HG03066 (cell line): Measurements from ENCODE around the gene LRRTM4.

Experiments used
- ATAC-seq: cut with Tn5 transposase; IDR thresholded peaks from one replicate; pipeline ENCODE4 v1.9.1; 2021; ENCODE audit warnings: low read depth; ENCODE audit not compliant: unreplicated experiment

The LRRTM4 gene

DNA sequence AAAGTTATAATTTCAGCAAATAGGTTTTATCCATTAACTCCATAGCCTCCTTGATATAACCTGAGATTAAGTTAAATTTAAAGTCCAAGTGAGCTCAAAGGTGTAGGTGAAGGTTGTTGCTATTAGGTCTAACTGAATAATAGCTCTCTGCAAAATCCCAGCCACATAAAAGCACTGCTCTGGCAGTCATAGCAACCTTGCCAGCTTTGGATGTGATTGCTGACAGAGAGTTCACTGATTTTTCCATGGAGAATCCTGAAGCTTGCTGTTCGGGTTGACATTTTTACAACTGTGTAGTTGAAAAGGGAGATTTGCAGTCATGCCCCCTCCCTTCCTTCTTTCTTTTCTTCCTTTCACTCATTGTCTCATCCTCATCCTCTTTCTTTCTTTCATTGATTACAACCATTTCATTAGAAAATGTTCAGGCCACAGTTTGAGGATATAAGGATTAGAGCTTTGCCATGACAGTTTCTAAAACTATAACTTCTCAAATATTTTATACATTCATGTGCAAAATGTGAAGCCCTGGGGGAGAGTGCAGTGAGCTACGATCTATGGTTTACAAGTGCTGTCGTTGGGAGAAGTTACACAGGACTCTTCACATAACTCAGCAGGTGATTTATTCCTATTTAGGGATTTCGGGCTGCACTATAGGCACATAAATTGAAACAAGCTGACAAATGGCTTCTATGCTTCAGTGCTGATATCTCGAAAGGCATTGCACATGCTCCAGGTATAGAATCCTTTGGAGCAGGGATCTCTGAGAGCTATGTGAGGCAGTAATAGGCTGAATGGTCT is 193.8 kb downstream of the LRRTM4 start:
- no peak for ATAC-seq

DNA sequence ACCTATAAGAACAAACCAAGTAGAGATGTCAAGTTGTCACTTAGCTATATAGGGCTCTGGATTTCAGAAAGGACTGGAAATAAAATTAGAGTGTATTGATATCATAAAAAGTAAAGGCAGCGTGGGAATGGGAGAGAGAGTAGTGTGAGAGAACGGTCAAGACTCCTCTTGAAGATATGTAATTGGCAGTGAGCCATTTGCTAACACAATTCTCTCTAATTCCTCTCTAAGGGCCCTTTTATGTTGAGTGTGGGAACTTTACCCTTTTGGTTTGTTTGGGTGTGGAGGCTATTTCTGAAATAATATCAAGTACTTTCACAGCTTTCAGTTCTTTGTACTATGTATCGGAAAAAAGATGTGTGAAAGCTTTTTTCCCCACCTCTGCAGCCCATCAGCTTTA is 196.8 kb downstream of the LRRTM4 start:
- no peak for ATAC-seq

DNA sequence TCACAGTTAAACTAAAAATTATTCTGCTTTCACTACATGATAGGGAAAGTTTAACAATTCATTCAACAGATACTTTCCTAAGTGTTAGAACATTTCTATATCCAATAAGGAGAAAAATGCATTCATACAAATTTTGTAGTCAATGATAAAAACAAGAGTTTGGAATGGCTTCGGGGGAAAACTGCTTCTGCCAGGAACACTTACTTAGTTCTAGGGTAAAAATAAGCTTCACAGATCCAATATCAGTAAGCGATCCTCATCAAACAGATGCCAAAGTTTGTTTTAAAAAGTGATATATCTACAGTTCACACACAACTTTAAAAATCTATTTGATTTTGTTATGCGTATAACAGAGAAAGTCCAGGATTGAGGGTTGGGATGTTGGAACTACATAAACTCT is 199.7 kb downstream of the LRRTM4 start:
- ATAC-seq, result no peak

DNA sequence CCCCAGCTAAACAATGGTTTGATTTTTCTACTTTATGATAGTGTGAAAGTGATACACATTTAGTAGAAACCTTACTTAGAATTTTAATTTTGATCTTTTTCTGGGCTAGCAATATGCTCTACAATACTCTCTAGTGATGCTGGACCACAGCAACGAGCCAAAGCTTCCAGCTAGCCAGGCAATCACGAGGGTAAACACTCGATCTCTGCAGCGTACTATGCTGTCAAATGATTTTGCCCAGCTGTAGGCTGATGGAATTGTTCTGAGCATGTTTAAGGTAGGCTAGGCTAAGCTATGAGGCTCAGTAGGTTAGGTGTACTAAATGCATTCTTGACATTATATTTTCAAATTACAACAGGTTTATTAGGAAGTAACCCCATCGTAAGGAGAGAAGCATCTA is 207.5 kb downstream of the LRRTM4 start:
- ATAC-seq, result no peak

DNA sequence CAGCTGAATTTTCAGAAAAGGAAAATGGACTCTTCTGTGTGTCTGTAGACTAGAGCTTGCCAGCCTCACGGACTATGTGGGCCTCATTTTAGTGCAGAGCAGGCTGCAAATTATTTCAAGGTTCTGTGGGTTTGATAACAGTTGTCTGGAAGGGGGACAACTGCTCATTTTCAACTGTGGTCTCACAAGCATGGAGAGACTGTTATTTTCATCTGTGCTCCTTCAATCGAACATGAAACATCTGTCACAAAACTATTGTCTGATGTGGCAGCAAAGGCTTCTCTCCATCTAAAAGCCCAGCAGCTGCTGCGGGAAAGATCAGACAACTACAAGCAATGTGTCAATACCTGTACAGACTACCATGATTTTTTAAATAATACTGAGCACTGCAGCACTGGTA is 211.8 kb downstream of the LRRTM4 start:
- no peak for ATAC-seq

DNA sequence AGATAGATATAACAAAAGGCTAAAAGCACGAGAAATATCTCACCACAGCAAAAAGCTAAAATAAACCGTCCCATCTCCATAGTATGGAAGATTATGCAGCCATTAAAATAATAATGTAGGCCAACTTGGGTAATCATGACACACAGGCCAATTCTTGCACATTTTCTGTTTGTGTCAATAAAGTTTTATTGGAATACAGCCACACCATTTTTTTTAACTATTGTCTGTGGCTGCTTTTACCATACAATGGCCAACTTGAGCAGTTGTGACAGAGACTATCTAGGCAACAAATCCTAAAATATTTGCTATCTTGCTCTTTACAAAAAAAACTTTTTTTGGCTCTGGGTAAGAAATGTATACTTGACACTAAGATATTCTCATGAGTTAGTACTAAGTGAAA is 212.5 kb downstream of the LRRTM4 start:
- no peak for ATAC-seq

DNA sequence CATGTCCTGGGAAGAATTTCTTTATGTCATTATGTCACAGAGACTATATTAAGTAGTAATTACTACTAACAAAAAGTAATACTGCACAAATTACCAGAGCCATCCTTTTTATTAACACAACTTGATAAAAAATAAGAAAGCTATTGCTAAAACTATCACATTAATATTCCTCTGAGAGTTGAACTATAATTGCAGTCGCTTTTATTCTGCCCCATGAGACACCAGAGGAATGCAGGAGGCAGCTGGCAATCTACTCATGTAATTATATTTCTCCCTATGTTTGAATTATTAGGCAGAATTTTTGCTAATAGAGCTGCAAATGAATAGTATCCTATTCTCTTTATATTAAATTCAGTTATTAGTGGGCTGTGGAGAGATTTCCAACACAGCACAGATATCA is 220.7 kb downstream of the LRRTM4 start:
- ATAC-seq, result no peak

DNA sequence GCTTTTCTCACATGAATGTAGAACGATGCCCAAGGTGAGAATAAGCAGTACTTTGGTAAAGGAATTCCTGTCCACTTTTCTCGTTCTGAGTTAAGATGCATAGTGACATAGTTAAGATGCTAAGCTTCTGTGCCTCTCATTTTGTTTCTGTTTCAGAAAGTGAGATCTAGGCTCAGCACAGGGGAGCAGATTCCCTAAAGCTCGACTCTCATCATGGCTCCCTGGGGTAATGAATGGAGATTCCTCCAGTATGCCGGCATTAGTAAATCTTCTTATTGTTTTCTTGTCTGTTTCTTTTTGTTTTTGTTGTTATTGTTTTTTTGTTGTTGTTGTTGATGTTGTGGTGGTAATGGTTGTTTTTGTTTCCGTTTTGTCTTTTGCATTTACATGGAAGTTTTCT is 225.4 kb downstream of the LRRTM4 start:
- no peak for ATAC-seq

DNA sequence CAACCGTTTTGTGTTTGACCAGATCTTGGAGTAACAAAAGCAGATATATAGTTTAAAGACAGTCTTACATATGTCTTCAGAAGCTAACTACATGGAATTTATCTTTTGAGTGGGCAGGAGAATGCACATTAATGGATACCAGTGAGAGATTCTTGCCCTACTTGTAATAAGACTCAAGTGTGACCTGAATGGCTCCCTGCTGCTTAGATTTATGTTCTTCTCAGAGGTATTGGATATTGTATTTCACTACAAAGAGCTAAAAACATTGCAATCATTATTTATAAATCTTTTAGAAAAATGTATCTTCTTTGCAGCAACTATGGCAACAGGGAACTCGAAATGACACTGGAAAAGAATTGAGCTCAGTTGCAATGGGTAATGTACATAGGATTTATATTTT is 227.7 kb downstream of the LRRTM4 start:
- no peak for ATAC-seq

DNA sequence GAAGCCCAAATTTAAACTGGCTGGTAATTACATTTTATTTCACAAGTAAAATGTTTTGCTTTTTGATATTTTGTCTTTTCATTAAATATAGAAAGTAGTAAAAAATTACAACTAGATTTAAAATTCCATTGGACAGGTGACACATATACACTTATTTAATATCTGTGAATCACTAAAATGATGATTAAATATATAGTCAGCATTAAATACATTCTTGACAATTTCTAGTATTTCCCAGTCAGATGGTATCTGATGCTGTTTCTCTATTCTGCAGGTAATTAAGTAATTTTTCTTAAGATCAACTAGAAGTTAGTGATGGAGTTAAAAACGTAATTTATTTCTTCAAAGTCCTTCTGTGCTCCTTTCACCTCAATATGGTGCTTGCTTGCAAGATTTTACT is 237.8 kb downstream of the LRRTM4 start:
- no peak for ATAC-seq

DNA sequence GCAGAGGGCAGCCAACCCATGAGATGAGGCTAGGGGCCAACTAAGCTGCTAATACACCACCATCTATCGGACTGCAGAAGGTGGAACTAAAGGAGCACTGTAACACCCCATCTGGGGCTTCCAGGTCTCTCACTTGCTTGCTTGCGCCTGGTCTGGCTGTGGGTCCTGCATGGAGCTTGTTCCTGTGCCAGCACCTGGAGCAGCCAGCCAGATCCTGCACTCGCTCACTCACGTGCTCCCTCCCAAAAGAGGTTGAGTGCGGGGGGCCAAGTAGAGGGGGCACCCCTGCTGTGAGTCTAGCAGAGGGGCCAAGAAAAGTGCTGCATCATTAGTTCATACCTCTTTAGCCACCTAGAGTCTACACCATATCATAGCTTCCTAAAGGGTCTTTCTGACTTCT is 250.9 kb downstream of the LRRTM4 start:
- ATAC-seq, result no peak

DNA sequence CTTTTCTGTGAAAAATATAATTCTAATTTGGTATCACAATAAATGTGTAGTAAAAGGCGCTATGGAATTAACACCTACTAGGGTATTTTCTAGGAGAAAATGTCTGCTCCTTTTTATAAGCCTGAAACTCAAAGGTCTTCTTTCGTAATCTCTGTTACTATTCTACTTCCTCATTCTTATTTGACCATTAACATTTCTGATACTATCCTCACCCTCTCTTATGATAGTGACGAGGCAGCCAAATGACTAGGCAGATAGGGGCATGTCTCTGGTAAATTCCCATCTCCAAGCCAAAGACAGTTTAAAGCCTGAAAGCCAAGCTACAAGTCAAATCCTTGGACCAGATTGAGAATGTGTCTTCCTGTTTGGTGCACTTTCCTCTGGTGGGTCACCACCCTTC is 251.7 kb downstream of the LRRTM4 start:
- ATAC-seq, result no peak

DNA sequence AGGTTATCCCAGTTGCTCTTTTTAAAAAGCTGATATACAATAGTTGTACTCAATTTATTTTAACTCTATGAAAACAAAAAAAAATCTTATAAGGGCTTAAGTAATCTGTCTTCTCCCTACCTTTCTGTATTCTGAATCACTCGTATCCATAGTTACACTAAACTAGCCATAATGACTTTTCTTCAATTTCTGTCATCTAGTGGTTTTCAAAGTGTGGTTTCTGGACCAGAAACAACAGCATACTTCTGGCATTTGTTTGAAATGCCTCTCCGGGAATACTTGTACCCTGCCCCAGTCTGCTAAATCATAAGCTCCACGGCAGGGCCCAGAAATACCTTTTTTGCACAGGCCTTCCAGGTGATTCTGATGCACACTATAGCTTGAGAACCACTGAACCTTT is 253.6 kb downstream of the LRRTM4 start:
- no peak for ATAC-seq

DNA sequence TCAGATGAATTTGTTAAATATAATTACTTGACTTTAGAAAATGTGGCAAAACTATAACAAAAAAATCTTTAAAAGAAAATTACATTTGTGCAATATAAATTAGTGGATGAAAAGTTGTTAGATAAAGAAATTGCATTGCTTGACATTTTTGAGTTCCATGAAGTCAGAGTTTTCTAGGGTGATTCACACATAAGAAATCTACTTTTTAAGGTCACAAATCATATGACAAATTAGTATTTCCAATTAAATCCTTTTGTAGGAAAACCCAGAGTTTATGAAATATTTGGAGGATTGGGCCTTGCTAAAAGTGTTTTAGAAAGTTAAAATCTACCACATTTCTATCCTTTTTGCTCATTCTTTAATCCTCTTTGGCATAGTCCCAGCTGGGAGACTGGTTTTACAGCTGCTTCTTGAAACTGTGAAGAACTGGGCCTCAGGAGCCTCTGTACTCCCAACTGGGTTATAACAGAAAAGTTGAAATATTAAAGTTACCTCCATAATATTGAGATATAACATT is 289.2 kb downstream of the LRRTM4 start:
- no peak for ATAC-seq

DNA sequence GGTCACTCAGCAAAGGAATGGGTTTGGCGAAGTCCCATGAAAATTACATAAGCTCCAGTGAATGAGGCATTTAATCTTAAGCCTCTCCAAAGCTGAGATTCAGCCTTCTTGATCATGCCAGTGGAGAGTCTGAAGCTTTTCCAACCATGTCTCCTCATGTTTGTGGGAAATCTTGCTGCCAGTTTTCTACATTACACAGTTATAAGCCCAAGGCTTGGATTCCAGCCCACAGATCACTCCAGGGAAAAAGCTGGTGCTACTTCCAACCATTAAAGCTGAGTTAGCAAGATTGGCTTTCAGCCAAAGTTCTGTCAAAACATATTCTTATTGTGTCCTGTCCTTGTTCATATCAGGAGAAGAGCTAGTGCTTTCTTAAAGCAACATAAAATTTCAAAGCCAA is 293.8 kb downstream of the LRRTM4 start:
- no peak for ATAC-seq

DNA sequence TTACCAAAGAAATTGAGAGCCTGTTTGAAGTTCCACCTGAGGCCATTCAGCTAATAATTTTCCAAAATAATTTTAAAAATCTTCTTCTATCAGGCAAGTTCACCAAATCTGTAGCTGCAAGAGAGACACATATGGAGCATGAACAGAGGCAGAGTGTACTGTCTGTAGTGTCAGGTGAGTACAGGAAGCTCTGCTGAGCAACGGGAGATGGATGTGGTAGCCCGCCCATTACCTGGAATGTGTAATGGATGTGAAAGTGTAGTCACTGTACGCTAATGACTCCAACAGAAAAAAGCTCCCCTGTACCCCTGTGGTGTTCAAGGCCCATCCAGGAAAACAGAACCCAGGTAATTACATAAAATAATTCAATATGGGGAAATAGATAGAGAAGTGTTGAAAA is 311.5 kb downstream of the LRRTM4 start:
- ATAC-seq, result no peak

DNA sequence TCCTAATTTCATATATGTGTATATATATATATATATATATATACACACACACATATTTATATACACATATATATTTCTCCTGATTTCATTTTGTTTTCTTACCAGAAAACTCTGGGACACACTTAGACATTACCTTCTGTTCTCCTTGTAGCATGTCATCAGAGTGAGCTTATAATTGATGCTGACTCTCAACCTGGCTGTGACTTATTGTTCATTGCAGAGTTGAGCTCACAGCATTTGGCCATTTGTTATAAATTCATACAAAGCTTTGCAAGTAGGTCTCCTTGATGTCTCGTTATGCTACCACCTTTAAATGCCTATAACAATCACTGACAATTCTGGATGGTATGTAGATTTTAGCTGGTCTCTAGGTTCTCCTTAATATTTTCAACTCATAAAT is 314.8 kb downstream of the LRRTM4 start:
- ATAC-seq, result no peak

DNA sequence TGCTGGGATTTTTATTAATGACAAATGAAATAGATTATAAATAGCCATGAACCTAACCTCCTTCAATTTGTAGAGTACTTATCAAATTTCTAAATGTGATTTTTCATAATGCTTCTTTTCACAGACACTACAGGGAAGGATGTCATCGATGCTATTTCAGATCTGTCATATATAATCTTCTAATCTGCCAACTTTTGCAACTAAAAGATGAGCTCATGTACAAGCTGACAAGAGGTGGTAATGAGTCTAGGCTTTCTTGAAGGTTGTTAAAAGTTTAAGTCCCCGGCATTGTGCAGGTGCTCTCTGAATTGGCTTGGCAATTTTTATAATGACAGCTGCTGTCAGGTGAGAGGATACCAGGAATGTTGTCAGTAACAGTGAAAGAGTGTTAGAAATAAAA is 320.4 kb downstream of the LRRTM4 start:
- no peak for ATAC-seq

DNA sequence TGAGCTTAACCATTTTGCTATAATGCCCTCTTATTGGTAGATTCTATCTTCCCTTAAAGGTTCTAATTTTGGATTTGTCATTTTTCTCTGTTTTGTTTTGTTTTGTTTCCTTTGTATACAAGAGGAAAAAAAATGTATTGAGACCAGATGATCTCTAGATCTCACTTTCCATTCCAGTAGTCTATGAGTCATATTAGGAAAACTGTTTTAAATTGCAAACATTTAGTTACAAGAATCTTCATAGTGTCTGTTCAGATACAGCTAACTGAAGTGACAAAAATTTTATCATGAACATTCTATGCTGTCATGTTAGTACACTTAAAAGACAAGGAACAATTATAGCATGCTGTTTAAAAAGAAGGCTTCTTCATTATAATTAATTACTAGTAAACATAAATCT is 322.8 kb downstream of the LRRTM4 start:
- no peak for ATAC-seq

DNA sequence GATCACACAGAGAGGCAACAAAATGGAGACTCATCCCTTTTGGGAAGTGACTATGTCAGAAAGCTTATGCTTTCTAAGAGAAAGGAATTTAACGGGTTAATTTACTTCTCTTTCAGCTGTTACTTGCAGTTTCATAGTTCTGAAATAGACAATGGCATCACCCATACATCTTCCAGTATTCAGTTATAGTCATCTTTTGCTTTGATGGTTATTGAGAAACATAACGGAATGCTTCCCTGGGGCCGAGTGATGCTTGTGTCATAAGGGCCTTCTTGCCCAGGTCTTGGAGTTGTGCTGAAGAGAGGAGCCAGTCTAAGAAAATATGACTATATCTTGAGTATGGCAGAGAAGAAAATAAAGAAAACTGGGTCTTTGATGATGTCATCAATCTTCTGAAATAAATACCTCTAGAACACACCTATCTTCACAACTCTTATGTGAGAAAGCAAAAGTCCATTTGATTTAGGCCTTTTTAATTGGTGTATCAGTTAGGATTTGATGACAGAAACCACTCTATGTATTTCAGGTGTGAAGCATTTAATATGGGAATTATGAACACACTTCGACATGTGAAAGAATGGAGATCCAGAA is 328.2 kb downstream of the LRRTM4 start:
- ATAC-seq, result no peak

DNA sequence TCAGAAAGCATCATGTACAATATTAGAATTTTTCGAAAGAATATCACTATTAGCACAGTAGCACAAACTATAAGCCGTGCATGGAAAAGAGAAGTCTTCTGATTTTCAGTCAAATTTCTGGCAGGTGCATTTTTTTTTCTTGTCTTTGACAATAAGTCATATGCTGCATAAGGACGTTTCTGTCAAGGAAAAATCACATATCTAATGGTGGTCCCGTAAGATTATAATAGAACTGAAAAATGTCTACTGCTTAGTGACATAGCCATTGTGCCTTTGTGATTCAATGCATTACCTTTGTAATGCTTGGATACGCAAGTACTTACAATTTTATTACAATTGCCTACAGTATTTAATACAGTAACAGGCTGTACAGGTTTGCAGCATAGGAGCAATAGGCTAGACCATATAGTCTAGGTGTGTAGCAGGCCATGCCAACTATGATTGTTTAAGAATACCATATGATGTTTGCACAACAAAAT is 329.3 kb downstream of the LRRTM4 start:
- ATAC-seq, result no peak

DNA sequence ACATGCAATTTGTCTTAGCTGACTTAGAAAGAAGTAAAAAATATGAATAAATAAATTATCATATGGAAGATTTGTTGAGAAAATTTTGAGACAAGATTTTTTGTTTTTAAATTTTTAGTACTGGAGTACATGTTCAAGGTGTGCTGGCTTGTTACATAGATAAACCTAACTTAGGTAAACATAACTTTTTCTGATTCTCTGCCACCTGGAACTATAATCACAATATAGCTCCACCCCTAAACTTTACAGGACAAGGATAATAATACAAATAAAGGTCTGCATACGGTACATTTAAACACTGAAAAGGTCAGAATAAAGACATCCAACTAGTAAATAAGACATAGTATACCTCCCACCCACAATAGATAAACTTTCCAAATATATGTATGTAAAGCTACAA is 330.5 kb downstream of the LRRTM4 start:
- no peak for ATAC-seq
